Measurements from ENCODE around the gene METRNL. TPM values are rescaled to one million over a fixed set of nuclear protein-coding genes. Genes with fewer than 3 reads are reported as not detected.
"Not testable (repeated sequence)": the region's sequence is repeated elsewhere in the genome, so short reads cannot be mapped to it uniquely, and the experiment has no call there.

Gene METRNL
- polyA plus RNA-seq, 4 donors = 45.9 to 80.0 (median 47.4) TPM

- DNase-seq (ENCODE audit: low read depth in 4 of 4, low spot score in 3 of 4) = no peak
Measured at GRCh38 chr17:83133302-83134121, 54.1 kb downstream of the METRNL start.

- not testable (repeated sequence) for DNase-seq (ENCODE audit: low read depth in 4 of 4, low spot score in 3 of 4)
Measured at GRCh38 chr17:83134456-83134855, 55.0 kb downstream of the METRNL start.

- no peak for DNase-seq (ENCODE audit: low read depth in 4 of 4, low spot score in 3 of 4)
Measured at GRCh38 chr17:83135692-83136091, 56.3 kb downstream of the METRNL start.

- no peak for DNase-seq (ENCODE audit: low read depth in 4 of 4, low spot score in 3 of 4)
Measured at GRCh38 chr17:83136156-83136555, 56.7 kb downstream of the METRNL start.

GRCh38 chr17:83136931-83137330, 57.5 kb downstream of the METRNL start:
- no peak for DNase-seq (ENCODE audit: low read depth in 4 of 4, low spot score in 3 of 4)

GRCh38 chr17:83137523-83137922, 58.1 kb downstream of the METRNL start:
- DNase-seq (ENCODE audit: low read depth in 4 of 4, low spot score in 3 of 4) = no peak

- no peak for DNase-seq (ENCODE audit: low read depth in 4 of 4, low spot score in 3 of 4)
Measured at GRCh38 chr17:83138820-83139219, 59.4 kb downstream of the METRNL start.

GRCh38 chr17:83139541-83140248, 60.3 kb downstream of the METRNL start:
- DNase-seq (ENCODE audit: low read depth in 4 of 4, low spot score in 3 of 4) = not testable (repeated sequence)

- DNase-seq (ENCODE audit: low read depth in 4 of 4, low spot score in 3 of 4) = not testable (repeated sequence)
Measured at GRCh38 chr17:83140249-83140566, 60.8 kb downstream of the METRNL start.

GRCh38 chr17:83142619-83143018, 63.2 kb downstream of the METRNL start:
- no peak for DNase-seq (ENCODE audit: low read depth in 4 of 4, low spot score in 3 of 4)

- no peak for DNase-seq (ENCODE audit: low read depth in 4 of 4, low spot score in 3 of 4)
Measured at GRCh38 chr17:83143817-83144231, 64.4 kb downstream of the METRNL start.

Other genes starting within 250 kb of the METRNL start
- gene ZNF750, start 239.6 kb upstream of the METRNL start, polyA plus RNA-seq (ENCODE audit: insufficient read length in 4 of 4) = 1 to 10 TPM in 3 of 4 donors, under 1 TPM in 1; 0.97 to 2.6 (median 1.8) TPM

Measured in right renal pelvis (tissue), 4 donors.